GM12891 (cell line): ENCODE data around the gene ZNF578.

Experiments
- PAX5 ChIP-seq: IDR thresholded peaks from 2 replicates; pipeline ENCODE4 v1.6.1; 2011; ENCODE audit warnings: low read length, moderate library complexity, mild to moderate bottlenecking; ENCODE audit not compliant: insufficient read depth, severe bottlenecking
- POLR2A ChIP-seq: IDR thresholded peaks from 2 replicates; pipeline ENCODE4 v1.6.1; 2011; ENCODE audit warnings: low read depth, low read length, control low read depth
- POLR2AphosphoS5 ChIP-seq: IDR thresholded peaks from 2 replicates; pipeline ENCODE4 v1.6.1; 2011; ENCODE audit warnings: low read depth, low read length, control low read depth
- POU2F2 ChIP-seq: IDR thresholded peaks from 2 replicates; pipeline ENCODE4 v1.6.1; 2011; ENCODE audit warnings: low read depth, mild to moderate bottlenecking, control low read depth, low read length, moderate library complexity
- SPI1 ChIP-seq: IDR thresholded peaks from 2 replicates; pipeline ENCODE4 v1.6.1; 2011; ENCODE audit warnings: low read depth, low read length, control low read depth
- TAF1 ChIP-seq: IDR thresholded peaks from 2 replicates; pipeline ENCODE4 v1.6.1; 2011; ENCODE audit warnings: low read depth, low read length, control low read depth

DNA sequence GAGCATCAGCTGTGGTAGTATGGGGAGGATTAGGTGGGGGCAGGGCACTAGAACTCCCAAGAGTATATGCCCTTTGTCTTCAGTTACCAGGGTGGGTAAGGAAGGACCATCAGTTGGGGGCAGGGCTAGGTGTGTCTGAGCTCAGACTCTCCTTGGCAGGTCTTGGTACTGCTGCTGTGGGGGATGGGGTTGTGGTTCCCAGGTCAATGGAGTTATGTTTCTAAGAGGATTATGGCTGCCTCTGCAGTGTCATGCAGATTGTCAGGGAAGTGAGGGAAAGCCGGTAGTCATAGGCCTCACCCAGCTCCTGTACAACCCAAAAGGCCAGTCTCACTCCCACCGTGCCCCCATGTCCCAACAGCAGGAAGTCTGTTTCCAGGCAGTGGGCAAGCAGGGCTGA is 8.8 kb upstream of the ZNF578 start:
- no peak for TF ChIP-seq POLR2AphosphoS5
- no peak for TF ChIP-seq POLR2A
- no peak for TF ChIP-seq PAX5
- TF ChIP-seq TAF1: no peak
- no peak for TF ChIP-seq POU2F2
- TF ChIP-seq SPI1: no peak
